Esophagus muscularis mucosa (tissue), 4 donors: ENCODE data around the gene CD180. TPM values are rescaled to one million over a fixed set of nuclear protein-coding genes. Genes with fewer than 3 reads are reported as not detected.
A peak's percentile ranks its signal among the peaks of the same experiment; 100 is the strongest.

Experiments used
- DNase-seq: peaks from one replicate; pipeline ENCODE4 v3.0.0-alpha.2; 2017; ENCODE audit errors: extremely low spot score
- H3K27ac ChIP-seq, 4 donors: fragments of 200-600 bp; sonication (generic); replicated peaks in 1 of 4; 1 replicate in 3 of 4; 2 replicates in 1 of 4; pipeline ENCODE4 v1.5.1; 2016 to 2019; ENCODE audit warnings: mild to moderate bottlenecking in 1 of 4
- H3K27me3 ChIP-seq, 4 donors: fragments of 200-600 bp; sonication (generic); one replicate each; pipeline versions ENCODE4 v1.5.1 to v1.6.0; 2016 to 2019
- H3K36me3 ChIP-seq, 4 donors: fragments of 200-600 bp; sonication (generic); one replicate each; pipeline ENCODE4 v1.5.1; 2016 to 2019
- H3K4me1 ChIP-seq, 4 donors: fragments of 200-600 bp; sonication (generic); one replicate each; pipeline ENCODE4 v1.5.1; 2016 to 2019
- H3K4me3 ChIP-seq, 4 donors: fragments of 200-600 bp; sonication (generic); 1 replicate in 2 of 4; 2 replicates in 2 of 4; pipeline ENCODE4 v1.5.1; 2016 to 2019; ENCODE audit warnings: mild to moderate bottlenecking in 4 of 4, moderate library complexity in 1 of 4
- H3K9me3 ChIP-seq, 4 donors: fragments of 200-600 bp; sonication (generic); 1 replicate in 3 of 4; 2 replicates in 1 of 4; pipeline ENCODE4 v1.5.1; 2016 to 2019
- EP300 ChIP-seq: sonication (generic); formaldehyde crosslinking; IDR thresholded peaks from one replicate; pipeline ENCODE4 v1.6.1; 2017; ENCODE audit warnings: antibody characterized with exemption
- POLR2A ChIP-seq: fragments of 450-650 bp; IDR thresholded peaks from one replicate; pipeline ENCODE4 v1.6.1; 2017; ENCODE audit warnings: antibody characterized with exemption, moderate library complexity, mild to moderate bottlenecking, low read depth
- POLR2AphosphoS5 ChIP-seq, 2 donors: sonication (generic); formaldehyde crosslinking; IDR thresholded peaks; one replicate each; pipeline ENCODE4 v1.6.1; 2017; ENCODE audit warnings: antibody characterized with exemption in 2 of 2
- WGBS: methylation state at CpG from one replicate; pipeline ENCODE4 v1.1.5; 2018; 5-methylcytosine and 5-hydroxymethylcytosine counted together
- intact Hi-C: fragments of 100-400 bp; cut with DNase I; formaldehyde crosslinking; loops from one replicate; pipeline ENCODE4 v1.15.1; 2023
- total RNA-seq, 4 donors: library from RNA; depleted of rRNA; stranded (reverse); fragments of >200 nt; gene quantifications; one replicate each; pipeline versions ENCODE4 v1.1.0 to v1.2.1, GENCODE V29; 2016
- TF ChIP-seq, protein P1 (sequence below), 3 experiments: fragments of 200-600 bp in 2 of 3; fragments of 450-650 bp in 1 of 3; sonication (generic) in 2 of 3; IDR thresholded peaks; one replicate each; pipeline ENCODE4 v1.5.1; 2017 to 2019; ENCODE audit warnings: antibody characterized with exemption in 3 of 3, mild to moderate bottlenecking in 2 of 3, moderate library complexity in 1 of 3

Gene CD180
- total RNA-seq, 4 donors from 2014 or later: 0.42 to 1.8 (median 0.67) TPM

DNA sequence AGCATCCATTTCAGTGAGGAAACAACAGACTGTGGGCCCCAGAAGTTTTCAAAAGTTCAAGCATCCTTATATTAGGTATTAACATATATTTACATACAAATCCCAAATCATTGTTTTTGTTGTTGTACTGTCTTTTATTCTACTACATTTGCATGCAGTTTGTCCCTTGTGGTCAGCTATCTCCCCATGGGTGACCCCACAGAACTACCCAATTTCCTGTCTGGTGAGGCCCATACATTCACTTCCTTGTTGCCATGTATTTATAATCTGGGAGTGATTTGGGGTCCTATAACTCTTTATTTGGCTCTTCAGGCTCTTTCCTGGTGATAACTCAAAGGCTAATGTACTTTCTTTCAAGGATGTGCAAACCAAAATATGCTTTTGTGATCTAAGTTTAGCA lies 3.3 kb upstream of the CD180 start:
- DNase-seq: no peak
- H3K27me3 ChIP-seq: no peaks in the 10 kb centered on the region
- H3K36me3 ChIP-seq: no peaks in the 10 kb centered on the region
- intact Hi-C loops: loop anchor here (10.0 kb wide), 1 partner anchor 895 kb away; no protein-coding TSS in a partner anchor
- H3K9me3 ChIP-seq: no peaks in the 10 kb centered on the region
- no peak overlapping the region for H3K27ac ChIP-seq
- peaks cover 0 to 10% (median 4%) of the 10 kb centered on the region in 4 donors for H3K4me1 ChIP-seq
- TF ChIP-seq EP300 (no peak), POLR2AphosphoS5 (IDR thresholded peaks at IDR 0.05) (no peak), POLR2A (no peak)
- TF ChIP-seq, protein P1, sequence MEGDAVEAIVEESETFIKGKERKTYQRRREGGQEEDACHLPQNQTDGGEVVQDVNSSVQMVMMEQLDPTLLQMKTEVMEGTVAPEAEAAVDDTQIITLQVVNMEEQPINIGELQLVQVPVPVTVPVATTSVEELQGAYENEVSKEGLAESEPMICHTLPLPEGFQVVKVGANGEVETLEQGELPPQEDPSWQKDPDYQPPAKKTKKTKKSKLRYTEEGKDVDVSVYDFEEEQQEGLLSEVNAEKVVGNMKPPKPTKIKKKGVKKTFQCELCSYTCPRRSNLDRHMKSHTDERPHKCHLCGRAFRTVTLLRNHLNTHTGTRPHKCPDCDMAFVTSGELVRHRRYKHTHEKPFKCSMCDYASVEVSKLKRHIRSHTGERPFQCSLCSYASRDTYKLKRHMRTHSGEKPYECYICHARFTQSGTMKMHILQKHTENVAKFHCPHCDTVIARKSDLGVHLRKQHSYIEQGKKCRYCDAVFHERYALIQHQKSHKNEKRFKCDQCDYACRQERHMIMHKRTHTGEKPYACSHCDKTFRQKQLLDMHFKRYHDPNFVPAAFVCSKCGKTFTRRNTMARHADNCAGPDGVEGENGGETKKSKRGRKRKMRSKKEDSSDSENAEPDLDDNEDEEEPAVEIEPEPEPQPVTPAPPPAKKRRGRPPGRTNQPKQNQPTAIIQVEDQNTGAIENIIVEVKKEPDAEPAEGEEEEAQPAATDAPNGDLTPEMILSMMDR (IDR thresholded peaks at IDR 0.05): no peak
- H3K4me3 ChIP-seq: no peak overlapping the region

DNA sequence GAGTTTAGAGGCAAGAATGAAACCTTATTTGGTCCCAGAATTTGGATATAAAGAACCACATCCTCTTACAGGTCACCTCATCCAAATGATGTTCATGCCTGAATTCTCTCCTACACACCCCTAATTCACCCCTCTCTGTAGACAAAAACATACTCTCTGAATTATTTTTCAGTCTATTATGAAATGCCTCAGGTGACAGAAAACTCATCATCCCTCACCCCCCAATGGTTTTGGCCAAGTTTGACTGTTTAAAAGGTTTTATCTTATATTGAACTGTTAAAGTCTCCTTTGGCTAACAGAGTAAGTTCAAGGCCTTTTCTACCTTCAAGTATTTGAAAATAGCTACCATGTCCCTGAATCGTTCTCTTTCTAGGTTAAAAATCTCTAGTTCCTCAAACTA lies 2.3 kb upstream of the CD180 start:
- intact Hi-C loops: no loop called here

DNA sequence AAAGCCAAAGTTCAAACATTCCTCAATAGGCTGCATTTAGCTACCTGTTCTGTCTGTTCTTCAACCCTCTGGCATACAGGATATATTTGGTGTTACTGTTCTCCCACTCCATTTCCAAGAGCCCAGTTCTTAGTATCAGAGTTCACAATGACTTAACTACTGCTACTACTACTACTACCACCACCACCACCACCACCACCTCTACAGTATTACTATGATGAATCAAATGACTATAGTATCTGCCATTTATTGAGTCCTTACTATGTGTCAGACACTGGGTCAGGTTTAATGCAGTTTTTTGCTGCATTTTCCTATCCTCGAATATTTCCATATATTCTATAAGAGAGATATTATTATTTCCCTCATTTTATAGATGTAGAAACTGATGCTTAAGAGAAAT lies 937 bp upstream of the CD180 start:
- Histone ChIP-seq H3K4me3 (no peak overlapping the region), H3K27ac (no peak overlapping the region), H3K9me3 (no peaks in the 10 kb centered on the region), H3K36me3 (no peaks in the 10 kb centered on the region), H3K4me1 (peaks cover 0 to 21% (median 16%) of the 10 kb centered on the region in 4 donors), H3K27me3 (no peaks in the 10 kb centered on the region)
- TF ChIP-seq EP300: no peak
- TF ChIP-seq, protein P1 (IDR thresholded peaks at IDR 0.05): no peak
- TF ChIP-seq POLR2AphosphoS5 (IDR thresholded peaks at IDR 0.05): no peak
- TF ChIP-seq POLR2A: no peak
- no peak for DNase-seq
- intact Hi-C loops: no loop called here
- 97% methylated on average over 1 of the region's 1 CpG for WGBS

More for the DNA sequence above, 2.3 kb upstream of the CD180 start:
- 91% methylated on average over 1 of the region's 1 CpG for WGBS
- no peak overlapping the region for H3K27ac ChIP-seq
- DNase-seq: no peak
- H3K36me3 ChIP-seq: no peaks in the 10 kb centered on the region
- H3K9me3 ChIP-seq: no peaks in the 10 kb centered on the region
- no peak overlapping the region for H3K4me3 ChIP-seq
- H3K4me1 ChIP-seq: peaks cover 0 to 10% (median 4%) of the 10 kb centered on the region in 4 donors
- TF ChIP-seq POLR2A (no peak), EP300 (no peak), POLR2AphosphoS5 (IDR thresholded peaks at IDR 0.05) (no peak)
- TF ChIP-seq, protein P1 (IDR thresholded peaks at IDR 0.05): no peak
- H3K27me3 ChIP-seq: no peaks in the 10 kb centered on the region

GRCh38 chr5:67195406-67196275 lies 958 bp downstream of the CD180 start:
- intact Hi-C loops: no loop called here
- WGBS: 74% methylated on average over 7 of the region's 7 CpGs
- Histone ChIP-seq H3K27me3 (no peaks in the 10 kb centered on the region), H3K4me3 (peak overlapping the region in 1 of 4 donors; percentile 20), H3K27ac (no peak overlapping the region), H3K4me1 (peaks cover 0 to 23% (median 18%) of the 10 kb centered on the region in 4 donors), H3K36me3 (no peaks in the 10 kb centered on the region), H3K9me3 (no peaks in the 10 kb centered on the region)
- no peak for DNase-seq
- TF ChIP-seq EP300 (no peak), POLR2A (no peak), POLR2AphosphoS5 (IDR thresholded peaks at IDR 0.05) (no peak)
- TF ChIP-seq, protein P1 (IDR thresholded peaks at IDR 0.05): no peak
